Non-pigmented ciliary epithelial cell (primary cell): ENCODE measurements around the gene FYN.

Experiments used
- DNase-seq: peaks from one replicate; pipeline ENCODE4 v3.0.0-alpha.2; 2010; ENCODE audit warnings: low read depth

The FYN gene

DNA sequence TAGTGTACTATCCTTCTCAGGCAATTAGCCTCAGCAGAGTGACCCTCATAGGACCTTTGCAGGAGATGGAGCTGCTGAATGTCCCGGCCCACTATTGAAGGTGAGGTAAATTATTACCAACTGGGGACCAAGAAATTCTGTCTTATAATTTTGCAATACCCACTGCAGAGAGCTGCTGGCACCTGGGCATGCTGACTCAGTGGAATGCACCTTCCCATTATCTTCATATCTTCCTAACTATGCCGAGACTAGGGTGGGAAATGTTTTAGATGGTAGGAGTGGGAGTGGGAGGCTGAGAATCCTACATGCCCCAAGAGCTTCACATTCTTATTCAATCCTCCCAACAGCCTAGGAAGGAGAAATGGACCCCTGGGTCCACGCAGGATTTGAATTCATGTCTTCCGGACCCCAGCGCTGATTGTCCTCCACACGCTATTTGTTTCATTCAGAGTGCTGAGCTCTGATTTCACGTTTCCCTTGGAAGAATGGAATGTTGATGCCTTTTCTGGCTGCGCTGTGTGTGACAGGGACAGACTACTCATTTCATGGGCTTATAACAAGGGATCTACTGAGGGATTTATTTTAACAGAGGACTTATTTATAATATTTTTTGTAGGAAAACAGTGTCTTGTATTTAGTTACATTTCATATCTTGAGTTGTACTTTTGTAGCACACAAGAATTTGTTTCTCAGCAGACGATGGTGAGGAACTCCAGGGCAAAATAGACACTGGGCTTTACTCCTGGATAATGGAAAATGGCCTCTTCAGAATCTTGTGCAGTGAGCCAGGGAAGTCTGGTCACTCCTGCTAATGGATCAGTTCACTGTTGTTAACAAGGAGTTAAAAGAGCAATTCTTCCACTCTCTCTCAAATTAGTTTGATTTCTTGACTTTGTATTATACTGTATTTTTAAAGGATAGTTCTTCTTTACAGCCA is 66.4 kb downstream of the FYN start:
- DNase-seq = no peak

DNA sequence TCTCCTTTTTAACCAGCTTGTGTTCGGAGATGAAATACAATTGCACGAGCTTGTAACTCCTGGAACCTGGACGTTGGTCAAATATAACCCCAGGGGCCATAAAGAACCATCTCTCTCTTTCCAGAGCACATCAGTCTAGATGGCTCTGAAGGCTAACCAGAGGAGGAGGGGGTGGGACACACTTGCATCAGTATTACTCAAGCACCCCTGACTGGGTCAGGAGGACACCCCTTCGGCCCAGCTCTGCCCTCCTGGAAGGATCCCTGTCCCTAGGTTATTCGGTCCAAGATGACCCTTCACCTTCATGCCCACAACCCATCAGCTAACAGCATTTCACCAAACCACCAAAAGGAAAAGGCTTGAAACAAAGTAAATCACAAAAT is 67.1 kb downstream of the FYN start:
- DNase-seq = no peak

DNA sequence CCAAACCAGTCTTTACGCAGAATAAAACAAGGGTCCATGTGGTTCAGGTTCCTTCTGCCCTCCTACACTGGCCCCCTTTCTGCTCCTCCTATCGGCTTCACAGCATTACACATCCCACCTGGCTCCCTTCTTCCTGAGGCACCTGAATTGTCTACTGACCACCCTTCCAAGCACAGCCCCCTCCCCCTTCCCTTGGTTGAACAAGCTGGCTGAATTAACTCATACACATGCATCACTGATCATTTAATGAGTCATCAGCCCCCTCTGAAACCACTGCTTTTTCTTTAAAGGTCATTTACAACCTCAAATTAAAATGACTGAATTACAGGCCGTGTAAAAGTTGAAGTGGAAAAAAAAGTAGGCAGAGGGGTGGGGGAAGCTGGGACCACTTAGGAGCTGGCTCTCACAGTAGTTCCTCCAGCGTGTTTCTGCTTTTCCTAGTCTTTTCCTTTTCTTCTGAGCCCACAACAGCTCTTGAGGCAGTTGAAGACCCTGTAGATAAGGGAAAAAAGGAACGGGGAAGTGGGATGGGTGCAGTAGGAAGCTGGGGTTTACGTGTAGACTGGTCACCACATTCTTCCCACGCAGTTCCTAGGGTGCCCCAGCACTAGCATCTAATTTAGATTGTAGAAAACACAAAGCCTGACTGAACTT is 67.6 kb downstream of the FYN start:
- peak; percentile 84 for DNase-seq

DNA sequence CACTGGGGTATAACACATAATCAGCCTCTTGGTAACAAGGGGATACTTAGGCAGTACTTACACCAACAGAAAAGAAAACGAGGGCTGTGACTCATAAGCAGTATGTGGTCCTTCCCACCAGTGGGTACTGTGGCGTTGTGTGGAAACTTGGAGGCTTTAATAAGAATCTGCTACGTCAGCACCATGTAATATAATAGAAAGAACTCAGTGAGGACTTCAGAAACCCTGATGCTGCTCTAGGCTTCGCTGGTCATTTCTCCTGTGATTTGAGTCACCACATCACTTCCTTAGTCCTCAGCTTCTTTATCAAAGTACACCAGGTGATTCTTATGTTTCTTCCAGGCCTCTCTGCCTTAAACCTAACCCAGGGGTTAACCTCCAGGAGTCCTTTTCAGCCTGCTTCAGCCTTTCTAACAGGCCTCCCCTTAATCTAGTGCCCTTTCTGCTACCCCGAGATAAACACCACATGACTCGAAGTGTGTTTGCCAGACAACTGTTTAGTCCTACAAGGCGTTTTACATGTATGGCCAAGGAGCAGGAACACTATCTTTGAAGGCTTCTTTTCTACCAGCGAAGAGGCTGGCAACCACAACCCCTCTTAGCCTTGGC is 68.5 kb downstream of the FYN start:
- peak; percentile 89 for DNase-seq

DNA sequence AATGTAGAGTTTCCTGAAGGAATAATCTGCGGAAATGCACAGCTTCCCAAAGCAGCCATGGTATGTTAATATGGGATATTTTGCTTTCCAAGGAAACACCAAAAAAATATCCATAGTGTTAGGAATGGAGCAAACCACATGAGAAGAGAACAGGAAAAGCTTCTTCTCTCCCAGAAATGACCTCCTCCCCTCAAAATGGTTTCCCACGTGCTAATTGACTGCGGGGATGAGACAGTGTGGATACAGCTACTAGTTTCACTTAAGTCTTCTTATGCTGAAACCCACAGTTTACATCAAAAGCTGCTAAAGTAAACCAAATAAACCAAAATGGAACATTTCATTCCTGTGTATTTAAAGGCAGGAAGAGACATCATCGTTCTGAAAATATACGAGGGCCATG is 69.4 kb downstream of the FYN start:
- no peak for DNase-seq

DNA sequence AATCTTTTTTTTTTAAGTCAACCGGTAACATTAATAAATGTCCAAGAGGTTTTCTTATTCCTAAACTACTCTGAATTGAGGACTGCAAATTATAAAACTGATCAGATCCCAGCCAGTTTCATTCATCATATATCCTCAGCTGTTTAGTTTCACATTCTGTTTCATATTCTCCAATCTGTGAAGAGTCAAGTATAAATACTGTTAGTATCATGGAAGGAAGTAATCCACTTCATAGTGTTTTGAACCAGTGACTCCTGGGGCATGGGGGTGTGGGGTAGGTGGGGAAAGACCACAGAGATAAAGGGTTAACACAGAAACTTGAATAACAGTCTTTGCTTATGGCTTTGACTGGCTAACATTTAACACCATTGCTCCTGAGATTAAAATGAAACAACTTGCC is 69.9 kb downstream of the FYN start:
- no peak for DNase-seq

DNA sequence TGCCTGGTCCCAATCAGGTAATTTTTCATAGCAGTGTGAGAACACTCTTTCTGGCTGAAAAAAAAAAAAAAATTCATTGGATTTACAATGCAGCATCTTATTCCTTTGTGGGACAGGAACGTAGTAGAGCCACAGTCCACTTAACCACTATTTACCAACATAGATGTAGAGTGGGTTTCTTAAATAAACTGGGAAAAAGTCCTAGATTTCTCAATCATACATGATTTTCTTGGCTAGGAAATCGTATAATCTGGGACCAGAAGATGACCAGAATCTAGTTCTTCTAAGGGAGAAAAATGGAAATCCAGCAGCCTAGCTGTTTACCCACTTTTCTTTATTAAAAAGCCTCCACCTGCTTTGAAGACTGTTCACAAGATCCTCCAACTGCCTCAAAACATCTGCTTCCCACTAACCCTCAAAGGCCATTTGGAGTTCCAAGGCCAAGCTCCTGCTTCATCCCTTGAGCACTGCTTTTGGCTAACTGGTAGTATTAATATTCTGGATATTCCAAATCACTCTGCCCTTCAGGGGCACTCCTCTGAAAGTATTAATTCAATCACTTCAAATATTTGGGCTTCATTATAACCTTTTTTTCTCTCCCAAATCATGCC is 70.4 kb downstream of the FYN start:
- DNase-seq = no peak

DNA sequence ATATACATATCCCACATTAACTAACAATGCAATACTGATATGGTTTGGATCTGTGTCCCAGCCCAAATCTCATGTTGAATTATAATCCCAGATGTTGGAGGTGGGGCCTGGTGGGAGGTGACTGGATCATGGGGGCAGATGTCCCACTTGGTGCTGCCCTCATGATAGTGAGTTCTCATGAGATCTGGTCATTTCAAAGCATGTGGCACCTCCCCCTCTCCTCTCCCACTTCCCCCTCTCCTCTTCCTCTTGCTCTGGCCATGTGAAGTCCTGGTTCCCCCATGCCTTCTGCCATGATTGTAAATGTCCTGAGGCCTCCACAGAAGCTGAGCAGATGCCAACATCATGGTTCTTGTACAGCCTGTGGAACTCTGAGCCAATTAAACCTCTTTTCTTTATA is 71.2 kb downstream of the FYN start:
- no peak for DNase-seq

DNA sequence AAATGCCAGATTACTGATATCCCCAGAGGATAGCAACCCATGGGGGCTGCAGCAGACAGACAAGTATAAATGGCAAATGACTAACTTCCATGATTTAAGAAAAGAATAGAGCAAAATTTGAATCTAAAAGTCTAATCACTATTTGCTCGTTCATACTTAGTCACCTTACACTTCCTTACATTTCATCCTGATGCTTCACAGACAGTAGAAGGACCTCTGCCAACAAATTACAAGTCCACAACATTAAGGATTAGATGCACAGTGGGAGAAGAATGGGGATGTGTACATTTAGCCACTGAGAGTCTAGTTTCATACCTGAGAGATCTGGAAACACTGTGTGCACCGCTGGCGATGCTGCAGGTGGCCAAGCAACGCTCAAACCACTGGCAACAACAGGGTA is 72.4 kb downstream of the FYN start:
- DNase-seq = no peak

DNA sequence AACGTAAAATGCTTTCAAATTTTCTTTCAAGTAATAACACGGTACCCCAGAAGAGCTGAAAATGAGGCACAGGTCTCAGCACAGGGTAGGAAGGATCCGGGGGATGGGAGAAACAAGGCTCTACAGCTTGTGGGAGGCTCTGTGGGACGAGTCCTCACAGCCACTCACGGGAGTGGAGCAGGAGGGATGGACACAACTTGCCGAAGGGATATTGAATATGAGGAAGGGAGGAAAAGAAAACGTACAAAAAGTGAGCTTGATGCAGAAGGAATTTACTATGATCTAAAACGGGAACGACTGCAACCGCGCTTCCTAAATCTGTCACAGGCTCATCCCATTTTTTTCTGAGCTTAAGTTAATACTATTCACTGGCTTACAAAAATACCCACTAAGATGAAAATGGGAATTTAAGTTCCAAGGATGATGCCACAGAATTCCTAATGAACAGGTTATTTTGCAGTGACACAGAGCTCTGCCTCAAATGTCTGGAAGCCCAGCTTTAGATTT is 72.9 kb downstream of the FYN start:
- DNase-seq = no peak

DNA sequence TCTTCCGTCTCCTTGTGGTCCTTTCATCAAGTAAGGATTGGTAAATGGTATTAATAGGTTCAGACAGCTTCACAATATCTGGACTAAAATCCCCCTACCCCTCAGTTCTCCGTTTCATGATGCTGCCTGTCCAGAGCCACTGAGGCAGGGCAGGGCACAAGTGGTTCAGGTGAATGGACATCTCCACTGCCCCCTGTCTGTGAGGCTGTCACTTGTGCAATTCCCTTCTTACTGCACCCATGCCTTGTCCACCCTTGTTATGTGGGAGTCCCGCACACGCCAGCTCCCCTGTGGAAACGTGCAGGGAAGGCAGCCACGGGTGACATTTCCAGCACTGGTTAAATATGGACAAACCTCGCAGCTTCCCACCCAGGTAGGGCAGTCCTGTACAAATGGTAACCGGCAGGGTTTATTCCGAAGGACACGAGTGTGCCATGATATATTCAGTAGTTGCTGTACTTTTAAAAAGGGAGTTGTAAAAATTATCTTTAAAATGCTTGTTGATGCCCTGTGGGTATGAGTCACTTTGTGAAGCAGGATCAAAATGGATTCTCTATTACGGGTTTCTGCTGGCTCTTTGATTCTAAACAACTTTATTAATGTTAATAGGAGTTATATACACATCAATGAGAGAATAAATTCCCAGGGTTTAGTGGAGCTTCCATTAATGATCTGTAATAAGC is 73.5 kb downstream of the FYN start:
- no peak for DNase-seq

DNA sequence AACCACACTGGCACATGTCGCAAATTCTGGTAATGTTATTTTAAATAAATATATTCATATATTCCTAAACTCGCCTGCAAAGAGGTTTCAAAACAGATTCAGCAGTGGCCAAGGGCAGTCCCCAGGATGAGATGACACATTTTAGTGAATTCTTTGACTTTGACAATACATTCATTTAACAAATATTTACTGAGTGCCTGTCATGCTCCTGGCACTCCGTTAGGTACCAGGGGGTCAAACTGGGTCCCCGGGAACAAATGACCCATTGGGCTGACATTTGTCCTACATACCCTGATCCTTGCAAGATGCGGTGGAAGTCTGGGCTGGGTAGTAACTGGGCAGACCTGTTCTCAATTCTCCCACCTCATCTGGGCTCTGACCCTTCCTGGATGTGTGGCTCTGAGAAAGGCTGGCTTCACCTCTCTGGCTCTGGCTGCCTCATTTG is 74.9 kb downstream of the FYN start:
- no peak for DNase-seq

DNA sequence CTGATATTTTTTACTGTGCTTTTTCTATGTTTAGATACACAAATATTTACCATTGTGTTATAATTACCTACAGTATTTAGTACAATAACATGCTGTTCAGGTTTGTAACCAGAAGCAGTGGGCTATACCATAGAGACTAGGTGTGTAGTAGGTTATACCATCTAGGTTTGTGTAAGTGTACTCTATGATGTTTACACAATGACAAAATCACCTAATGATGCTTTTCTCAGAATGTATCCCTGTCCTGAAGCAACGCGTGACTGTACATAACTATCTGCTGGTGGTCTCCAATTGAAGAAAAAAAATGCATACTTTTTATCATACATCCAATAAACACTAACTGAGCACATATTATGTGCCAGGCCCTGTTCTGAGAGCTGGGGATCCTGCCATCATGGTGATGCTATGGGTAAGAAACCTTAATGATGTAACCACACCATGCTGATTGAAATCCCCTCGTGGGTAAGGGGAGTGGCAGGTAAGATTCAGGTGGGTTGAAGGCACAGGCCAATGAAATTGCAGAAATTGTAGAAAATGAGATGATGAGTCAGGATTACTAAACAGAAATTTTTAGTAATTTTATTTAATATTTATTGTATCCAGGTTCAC is 76.8 kb downstream of the FYN start:
- DNase-seq = no peak

DNA sequence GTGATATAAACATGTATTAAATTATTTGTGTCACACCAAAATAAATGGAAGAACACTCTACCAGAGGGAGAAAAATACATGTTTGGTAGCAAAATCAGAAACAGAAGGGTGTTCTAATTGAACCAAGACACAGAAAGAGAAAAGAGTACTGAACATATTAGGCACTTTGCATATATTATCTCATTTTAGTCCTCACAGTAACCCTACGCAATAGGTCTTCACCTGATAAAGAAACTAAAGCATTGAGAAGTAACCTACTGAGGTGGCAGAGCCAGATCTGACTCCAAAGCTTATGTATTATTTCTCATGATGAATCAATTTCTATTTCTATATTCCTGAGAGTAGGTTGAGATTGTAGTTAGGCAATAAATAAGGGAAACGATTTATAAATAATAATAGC is 77.7 kb downstream of the FYN start:
- no peak for DNase-seq

DNA sequence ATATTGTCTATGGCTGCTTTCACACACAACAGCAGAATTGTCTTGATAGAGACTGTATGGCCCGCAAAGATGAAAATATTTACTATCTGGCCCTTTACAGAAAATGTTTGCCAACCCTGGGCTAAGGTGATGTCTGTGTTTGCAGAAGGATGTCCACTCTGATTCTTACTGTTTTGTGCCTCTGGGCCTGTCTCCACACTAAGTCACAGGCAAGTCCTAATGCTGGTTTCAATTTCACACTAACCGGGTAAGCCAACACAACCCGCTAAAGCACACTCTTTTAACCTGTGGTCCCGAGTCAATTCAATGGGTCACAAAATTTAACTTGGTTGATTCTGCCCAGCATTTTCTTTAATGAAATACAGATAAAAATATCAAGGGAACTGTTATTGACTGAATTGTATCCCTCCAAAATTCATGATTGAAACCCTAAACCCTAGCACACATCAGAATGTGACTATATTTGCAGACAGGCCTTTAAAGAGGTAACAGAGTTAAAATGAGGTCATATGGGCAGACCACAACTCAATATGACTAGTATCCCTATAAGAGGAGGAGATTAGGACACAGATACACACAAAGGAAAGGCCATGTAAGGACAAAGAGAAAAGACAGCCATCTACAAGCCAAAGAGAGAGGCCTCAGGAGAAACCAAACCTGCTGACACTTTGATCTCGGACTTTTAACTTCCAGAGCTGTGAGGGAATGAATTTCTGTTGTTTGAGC is 78.4 kb downstream of the FYN start:
- no peak for DNase-seq

DNA sequence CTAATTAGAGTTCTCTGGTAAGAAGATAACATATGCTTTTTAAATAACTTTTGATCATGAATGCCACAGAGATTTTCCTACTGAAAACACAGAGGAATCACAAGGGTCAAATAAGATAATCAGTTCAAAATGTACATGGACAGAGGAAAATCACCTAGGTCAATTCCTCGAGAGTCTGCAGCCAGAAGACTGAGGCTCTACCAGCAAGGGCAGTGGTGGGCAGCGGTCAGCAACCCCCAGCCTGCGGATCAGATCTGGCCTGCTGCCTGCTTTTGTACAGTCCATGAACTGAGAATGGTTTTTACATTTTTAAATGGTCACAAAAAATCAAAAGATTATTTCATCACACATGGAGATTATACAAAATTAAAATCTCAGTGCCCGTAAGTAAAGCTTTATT is 79.0 kb downstream of the FYN start:
- no peak for DNase-seq

DNA sequence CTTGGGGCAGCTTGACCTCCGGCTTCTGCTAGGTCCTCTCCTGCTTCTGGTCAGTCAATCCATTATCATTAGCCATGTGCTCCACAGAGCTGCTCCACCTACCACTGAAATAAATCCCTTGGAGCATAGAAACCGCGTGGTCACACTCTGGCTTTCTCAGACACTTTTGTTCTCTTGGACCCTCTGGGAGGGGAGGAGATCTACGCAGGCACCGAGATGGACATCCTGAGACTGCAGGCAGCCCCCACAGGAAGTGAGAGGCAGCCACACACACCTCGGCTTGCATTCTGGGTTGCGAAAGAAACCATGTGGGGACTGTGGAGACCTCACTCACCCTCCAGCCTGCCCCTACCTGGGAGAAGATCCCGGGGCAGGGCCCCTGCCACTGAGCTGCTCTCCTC is 79.5 kb downstream of the FYN start:
- DNase-seq = no peak

DNA sequence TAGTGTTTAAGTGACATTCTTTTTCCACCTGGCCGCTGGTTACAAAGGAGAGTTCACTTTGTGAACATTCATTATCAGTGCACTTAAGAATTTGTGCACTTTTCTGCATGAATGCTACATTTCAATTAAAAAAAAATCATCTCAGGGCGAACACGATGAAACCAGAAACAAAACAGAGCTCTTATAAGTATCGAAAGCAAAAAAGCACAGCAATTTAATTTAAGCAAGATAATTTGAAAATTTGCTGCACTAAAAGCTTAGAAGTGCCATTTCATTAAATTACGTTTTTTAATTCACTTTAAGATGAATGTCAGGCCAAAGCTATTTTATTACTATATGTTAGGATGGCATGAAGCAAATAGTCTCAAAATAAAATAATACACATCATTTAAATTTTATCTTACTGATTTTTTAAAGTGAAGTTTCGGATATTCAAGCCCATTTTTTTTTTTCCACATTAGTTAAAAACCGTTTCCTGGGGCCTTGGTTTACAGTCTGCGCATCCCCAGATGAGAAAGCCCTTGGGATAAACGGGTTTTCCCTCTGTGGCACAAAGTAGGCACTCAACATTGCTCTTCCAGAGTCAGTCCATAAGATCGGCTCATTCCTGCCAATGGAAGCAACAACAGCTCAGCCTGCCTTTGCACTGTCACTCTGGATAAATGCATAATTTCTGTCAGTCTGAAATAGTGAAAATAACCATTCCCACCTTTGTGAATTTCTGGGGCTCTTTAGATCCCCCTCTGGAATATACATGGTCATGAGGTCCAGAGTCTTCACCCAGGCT is 80.1 kb downstream of the FYN start:
- no peak for DNase-seq

DNA sequence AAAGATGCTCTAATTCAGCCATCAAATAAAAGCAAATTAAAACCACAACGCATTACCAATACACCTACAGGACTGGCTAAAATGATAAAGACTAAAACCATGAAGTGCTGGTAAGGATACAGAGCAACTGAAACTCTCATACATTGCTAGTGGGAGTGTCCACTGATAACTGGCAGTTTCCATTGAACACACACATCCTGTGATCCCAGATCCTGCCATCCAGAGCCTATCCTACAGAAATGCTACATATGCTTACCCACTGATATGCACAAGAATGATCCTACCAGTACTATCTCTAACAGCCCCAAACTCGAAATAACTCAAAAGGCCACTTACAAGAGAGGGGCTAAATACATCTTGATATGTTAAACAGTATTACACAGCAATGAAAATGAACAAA is 81.0 kb downstream of the FYN start:
- DNase-seq = no peak

DNA sequence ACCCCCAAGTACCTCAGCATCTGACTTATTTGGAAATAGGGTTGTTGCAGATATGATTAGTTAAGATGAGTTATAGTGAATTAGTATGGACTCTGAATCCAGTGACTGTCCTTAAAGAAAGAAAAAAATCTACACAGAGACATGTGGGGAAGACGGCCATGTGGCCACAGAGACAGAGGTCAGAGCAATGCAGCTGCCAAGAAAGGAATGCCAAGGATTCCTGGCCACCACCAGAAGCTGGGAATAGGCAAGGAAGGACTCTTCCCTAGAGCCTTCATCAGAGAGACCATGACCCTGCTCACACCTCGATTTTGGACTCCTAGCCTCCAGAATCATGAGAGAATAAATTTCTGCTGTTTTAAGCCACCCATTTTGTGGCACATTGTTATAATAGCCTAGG is 81.8 kb downstream of the FYN start:
- no peak for DNase-seq
